HG03097 (cell line): ENCODE measurements around the gene PAX3.
"Not testable (repeated sequence)": the region's sequence is repeated elsewhere in the genome, so short reads cannot be mapped to it uniquely, and the experiment has no call there.

ENCODE experiments used
- ATAC-seq: cut with Tn5 transposase; IDR thresholded peaks from one replicate; pipeline ENCODE4 v1.9.1; 2021; ENCODE audit not compliant: unreplicated experiment, low FRiP score

The PAX3 gene

DNA sequence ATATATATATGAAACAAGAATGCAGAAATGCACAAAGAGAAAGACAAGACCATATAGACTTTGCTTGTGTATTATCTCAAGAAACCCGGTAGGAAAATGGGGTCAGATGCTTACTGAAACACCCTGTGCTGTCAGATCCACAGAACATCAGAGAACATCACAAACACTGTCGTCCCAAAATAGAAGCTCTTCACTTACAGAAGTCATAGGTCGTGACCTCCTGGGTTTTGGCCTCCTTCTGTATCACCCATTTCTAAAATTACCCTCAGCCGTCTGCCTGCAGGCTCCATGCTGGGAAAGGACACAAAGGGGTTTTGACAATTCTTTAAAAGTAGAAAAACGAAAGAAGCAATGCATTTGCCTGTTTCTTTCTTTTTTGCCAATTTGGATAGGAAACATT is 137.9 kb downstream of the PAX3 start:
- no peak for ATAC-seq

DNA sequence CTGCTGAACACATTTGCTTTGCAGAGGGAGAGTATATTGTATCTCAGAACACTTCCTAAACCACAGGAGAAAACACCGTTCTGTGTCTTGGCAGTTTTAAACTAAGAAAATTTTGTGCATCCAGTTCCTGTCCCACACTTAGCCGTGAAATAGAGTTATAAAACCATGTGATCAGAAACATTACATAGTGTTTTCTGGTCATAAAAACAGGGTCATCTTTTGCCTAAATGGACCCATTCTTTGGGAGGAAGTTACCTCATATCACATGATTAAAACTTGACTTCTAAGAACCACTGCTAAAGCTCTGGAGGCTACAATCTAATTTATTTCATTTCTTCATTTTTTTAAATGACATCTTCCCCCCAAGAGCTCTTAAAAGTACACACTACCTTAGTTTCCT is 138.7 kb downstream of the PAX3 start:
- ATAC-seq = no peak

DNA sequence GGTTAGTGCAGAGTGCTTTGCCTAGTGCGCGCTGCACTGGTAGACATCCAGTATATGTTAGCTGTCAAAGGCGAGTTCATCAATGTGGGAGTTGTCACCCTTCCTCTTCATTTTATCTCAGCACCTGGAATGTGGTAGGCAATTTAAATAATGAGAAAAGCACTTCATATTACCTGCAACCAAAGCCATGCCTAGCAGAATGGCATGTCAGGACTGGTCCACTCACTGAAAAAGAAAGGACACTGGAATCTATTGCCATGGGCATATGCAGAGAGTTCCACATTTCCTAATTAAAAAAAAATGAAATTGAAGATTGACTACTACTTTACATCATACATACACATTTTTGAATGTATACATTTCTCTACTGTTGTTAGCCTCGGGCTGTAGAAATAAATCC is 139.6 kb downstream of the PAX3 start:
- ATAC-seq = no peak

DNA sequence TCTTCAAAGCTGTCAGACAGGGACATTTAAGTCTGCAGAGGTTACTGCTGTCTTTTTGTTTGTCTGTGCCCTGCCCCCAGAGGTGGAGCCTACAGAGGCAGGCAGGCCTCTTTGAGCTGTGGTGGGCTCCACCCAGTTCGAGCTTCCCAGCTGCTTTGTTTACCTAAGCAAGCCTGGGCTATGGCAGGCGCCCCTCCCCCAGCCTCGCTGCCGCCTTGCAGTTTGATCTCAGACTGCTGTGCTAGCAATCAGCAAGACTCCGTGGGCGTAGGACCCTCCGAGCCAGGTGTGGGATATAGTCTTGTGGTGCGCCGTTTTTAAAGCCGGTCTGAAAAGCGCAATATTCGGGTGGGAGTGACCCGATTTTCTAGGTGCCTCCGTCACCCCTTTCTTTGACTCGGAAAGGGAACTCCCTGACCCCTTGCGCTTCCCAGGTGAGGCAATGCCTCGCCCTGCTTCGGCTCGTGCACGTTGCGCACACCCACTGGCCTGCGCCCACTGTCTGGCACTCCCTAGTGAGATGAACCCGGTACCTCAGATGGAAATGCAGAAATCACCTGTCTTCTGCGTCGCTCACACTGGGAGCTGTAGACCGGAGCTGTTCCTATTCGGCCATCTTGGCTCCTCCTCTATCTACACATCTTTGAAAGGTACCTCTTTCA is 143.7 kb downstream of the PAX3 start:
- ATAC-seq = not testable (repeated sequence)
